Measurements from ENCODE around the gene SLC47A1. TPM values are rescaled to one million over a fixed set of nuclear protein-coding genes. Genes with fewer than 3 reads are reported as not detected.

Gene SLC47A1
- total RNA-seq, 4 donors from 2014 or later: 6.2 to 28.5 (median 18.4) TPM

DNA sequence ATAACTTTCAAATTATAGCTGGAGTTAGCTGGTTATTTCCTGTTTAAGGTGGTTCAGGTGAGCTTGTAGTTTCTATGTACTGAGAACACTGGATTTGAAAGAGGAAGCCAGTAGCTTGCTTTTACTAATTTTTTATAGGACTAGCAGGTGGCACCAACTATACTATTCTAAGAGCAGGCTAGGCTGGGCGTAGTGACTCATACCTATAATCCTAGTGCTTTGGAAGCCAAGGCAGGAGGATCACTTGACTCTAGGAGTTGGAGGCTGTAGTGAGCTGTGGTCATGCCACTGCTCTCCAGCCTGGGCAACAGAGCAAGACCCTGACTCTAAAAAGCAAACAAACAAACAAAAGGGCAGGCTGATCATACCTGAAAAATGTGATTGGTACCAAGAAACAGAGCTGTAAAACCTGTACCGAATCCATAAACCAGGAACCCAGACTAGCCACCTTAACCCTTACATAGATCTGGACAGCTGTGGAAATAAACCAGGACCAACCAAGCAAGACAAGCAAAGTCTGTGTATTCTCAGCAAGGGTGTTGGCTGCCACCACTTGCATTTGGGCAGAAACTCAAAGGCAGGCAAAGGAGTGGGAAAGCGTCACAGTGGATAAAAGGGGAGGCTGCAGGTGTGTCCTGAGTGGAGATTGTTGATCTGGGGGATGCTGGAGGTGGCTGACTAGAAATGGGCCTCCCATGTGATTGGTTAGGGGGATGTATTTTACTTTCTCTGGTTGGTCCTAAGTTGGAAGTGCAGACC lies 36.3 kb downstream of the SLC47A1 start:
- Histone ChIP-seq H3K9me3 (no peaks in the 10 kb centered on the region), H3K4me1 (no peaks in the 10 kb centered on the region), H3K36me3 (no peaks in the 10 kb centered on the region), H3K27ac (no peak overlapping the region), H3K27me3 (no peaks in the 10 kb centered on the region), H3K4me3 (no peak overlapping the region)
- no peak for DNase-seq
- intact Hi-C loops (cut with DNase I; ENCODE audit: low total_unique reads): no loop called here
- no peak for TF ChIP-seq POLR2A (IDR thresholded peaks at IDR 0.05)
- TF ChIP-seq, protein P1, sequence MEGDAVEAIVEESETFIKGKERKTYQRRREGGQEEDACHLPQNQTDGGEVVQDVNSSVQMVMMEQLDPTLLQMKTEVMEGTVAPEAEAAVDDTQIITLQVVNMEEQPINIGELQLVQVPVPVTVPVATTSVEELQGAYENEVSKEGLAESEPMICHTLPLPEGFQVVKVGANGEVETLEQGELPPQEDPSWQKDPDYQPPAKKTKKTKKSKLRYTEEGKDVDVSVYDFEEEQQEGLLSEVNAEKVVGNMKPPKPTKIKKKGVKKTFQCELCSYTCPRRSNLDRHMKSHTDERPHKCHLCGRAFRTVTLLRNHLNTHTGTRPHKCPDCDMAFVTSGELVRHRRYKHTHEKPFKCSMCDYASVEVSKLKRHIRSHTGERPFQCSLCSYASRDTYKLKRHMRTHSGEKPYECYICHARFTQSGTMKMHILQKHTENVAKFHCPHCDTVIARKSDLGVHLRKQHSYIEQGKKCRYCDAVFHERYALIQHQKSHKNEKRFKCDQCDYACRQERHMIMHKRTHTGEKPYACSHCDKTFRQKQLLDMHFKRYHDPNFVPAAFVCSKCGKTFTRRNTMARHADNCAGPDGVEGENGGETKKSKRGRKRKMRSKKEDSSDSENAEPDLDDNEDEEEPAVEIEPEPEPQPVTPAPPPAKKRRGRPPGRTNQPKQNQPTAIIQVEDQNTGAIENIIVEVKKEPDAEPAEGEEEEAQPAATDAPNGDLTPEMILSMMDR (IDR thresholded peaks at IDR 0.05): no peak

DNA sequence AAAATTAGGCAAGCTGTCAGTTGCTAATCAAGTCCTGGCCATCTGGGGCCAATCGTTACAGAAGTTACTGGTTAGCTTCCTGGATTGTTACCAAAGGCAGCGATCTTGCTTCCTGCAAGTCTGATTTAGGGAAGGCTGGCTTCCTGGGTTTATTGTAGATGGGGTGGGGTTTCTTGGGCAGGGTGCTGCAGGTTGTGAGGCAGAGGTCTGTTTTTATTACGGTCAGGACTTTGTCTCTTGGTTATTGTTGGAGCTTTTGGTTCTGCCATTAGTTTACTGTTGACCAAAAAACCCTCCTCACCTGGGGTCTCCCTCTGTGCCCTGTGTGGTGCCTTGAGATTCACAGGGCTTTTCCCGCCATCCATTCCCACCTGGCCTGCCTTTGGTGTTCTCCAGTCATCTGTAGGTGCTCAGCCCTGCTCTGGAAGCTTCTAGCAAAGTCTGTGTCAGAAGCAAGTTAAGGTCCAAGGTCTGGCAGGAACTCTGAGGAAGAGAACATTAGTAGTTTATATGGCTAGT lies 36.9 kb downstream of the SLC47A1 start:
- Histone ChIP-seq H3K36me3 (no peaks in the 10 kb centered on the region), H3K4me3 (no peak overlapping the region), H3K27me3 (no peaks in the 10 kb centered on the region), H3K9me3 (no peaks in the 10 kb centered on the region), H3K27ac (no peak overlapping the region), H3K4me1 (no peaks in the 10 kb centered on the region)
- TF ChIP-seq, protein P1 (IDR thresholded peaks at IDR 0.05): no peak
- intact Hi-C loops (cut with DNase I; ENCODE audit: low total_unique reads): no loop called here
- DNase-seq: no peak

DNA sequence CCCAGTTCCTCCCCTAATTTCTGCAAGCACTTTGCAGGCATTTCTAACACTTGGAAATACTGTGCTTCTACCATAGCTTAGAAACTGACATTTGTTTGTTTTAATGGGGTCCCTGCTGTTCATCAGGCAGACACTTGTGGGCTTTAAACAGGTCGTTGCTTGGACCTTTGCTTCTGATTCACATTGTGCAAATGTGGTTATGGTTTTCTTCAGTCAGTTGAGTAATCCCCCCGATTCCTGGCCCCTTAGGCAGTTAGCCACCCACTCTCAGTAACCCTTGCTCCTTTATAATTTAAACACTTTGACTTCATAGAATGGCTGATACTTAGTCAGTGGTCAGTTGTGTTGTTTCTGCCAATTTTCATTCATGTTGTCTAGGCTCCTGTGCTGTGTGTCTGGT lies 39.4 kb downstream of the SLC47A1 start:
- intact Hi-C loops (cut with DNase I; ENCODE audit: low total_unique reads): no loop called here
- H3K9me3 ChIP-seq: no peaks in the 10 kb centered on the region
- no peaks in the 10 kb centered on the region for H3K27me3 ChIP-seq
- no peak for DNase-seq
- H3K36me3 ChIP-seq: no peaks in the 10 kb centered on the region
- no peak overlapping the region for H3K27ac ChIP-seq
- no peaks in the 10 kb centered on the region for H3K4me1 ChIP-seq
- TF ChIP-seq POLR2A (IDR thresholded peaks at IDR 0.05): no peak
- TF ChIP-seq, protein P1 (IDR thresholded peaks at IDR 0.05): no peak
- no peak overlapping the region for H3K4me3 ChIP-seq

DNA sequence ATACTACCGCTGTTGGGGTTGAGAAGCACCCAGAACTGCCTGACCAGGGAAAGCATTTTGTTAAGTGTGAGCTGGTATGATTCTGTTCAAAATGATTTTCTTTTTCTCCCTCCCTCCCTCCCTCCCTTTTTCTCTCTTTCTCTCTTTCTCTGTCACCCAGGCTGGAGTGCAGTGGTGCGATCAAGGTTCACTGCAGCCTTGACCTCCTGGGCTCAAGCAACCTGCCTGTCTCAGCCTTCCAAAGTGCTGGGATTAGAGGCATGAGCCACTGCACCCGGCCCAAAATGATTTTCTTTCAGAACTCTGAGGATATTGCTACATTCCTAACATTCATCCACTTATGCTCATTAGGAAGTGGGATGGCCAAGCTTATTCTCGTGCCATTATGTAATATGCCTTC lies 41.3 kb downstream of the SLC47A1 start:
- TF ChIP-seq, protein P1 (IDR thresholded peaks at IDR 0.05): no peak
- no peak for TF ChIP-seq POLR2A (IDR thresholded peaks at IDR 0.05)
- H3K4me3 ChIP-seq: no peak overlapping the region
- H3K27me3 ChIP-seq: no peaks in the 10 kb centered on the region
- no peak overlapping the region for H3K27ac ChIP-seq
- no peaks in the 10 kb centered on the region for H3K9me3 ChIP-seq
- intact Hi-C loops (cut with DNase I; ENCODE audit: low total_unique reads): no loop called here
- no peaks in the 10 kb centered on the region for H3K36me3 ChIP-seq
- no peak for DNase-seq
- H3K4me1 ChIP-seq: no peaks in the 10 kb centered on the region

DNA sequence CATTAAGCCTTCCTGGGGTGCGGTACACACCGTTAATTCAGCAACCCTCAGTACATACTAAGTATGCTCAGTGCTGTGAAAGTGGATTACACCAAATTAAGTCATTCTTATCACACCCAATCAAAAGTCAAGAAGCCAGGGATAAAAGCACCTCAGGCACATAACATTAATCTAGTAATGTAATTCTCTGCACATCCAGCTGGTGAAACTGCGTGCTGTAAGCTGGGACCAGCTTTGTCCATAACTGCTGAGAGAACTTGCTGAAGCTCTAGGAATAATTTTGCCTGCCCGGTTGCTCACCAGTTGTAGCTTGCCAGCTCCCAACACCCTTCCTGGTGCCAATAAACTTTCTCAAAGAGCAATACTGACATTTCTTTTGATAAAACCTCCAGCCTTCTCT lies 44.9 kb downstream of the SLC47A1 start:
- Histone ChIP-seq H3K27me3 (no peaks in the 10 kb centered on the region), H3K4me1 (no peaks in the 10 kb centered on the region), H3K36me3 (no peaks in the 10 kb centered on the region), H3K27ac (peak overlapping the region; percentile 91 to 92), H3K9me3 (no peaks in the 10 kb centered on the region), H3K4me3 (no peak overlapping the region)
- DNase-seq: peak in 1 of 2 donors; percentile 30
- intact Hi-C loops (cut with DNase I; ENCODE audit: low total_unique reads): no loop called here
- TF ChIP-seq, protein P1 (IDR thresholded peaks at IDR 0.05): peak in 1 of 4 experiments; percentile 22
- no peak for TF ChIP-seq POLR2A (IDR thresholded peaks at IDR 0.05)
